ENCODE results near the gene MRPS5.

MRPS5 gene

GRCh38 chr2:95079199-95079683 is 42.4 kb downstream of the MRPS5 start:
- Histone ChIP-seq H3K9ac (ENCODE audit: low read length) (no peak overlapping the region), H3K27me3 (ENCODE audit: control insufficient read depth, insufficient read depth, low read length) (peaks cover 12% of the 10 kb centered on the region), H3K27ac (ENCODE audit: low read depth, low read length) (no peak overlapping the region), H3K4me1 (ENCODE audit: control insufficient read depth, insufficient read depth, low read length) (no peaks in the 10 kb centered on the region), H3K4me3 (ENCODE audit: low read length) (no peak overlapping the region), H3K36me3 (ENCODE audit: control insufficient read depth, insufficient read depth, low read length) (no peaks in the 10 kb centered on the region)

GRCh38 chr2:95077861-95078603 is 43.6 kb downstream of the MRPS5 start:
- H3K4me1 ChIP-seq (ENCODE audit: control insufficient read depth, insufficient read depth, low read length), result no peaks in the 10 kb centered on the region
- no peak overlapping the region for H3K4me3 ChIP-seq (ENCODE audit: low read length)
- no peaks in the 10 kb centered on the region for H3K36me3 ChIP-seq (ENCODE audit: control insufficient read depth, insufficient read depth, low read length)
- H3K27me3 ChIP-seq (ENCODE audit: control insufficient read depth, insufficient read depth, low read length), result peaks cover 15% of the 10 kb centered on the region
- no peak overlapping the region for H3K9ac ChIP-seq (ENCODE audit: low read length)
- H3K27ac ChIP-seq (ENCODE audit: low read depth, low read length), result no peak overlapping the region

- H3K4me3 ChIP-seq (ENCODE audit: low read length), result no peak overlapping the region
- no peaks in the 10 kb centered on the region for H3K4me1 ChIP-seq (ENCODE audit: control insufficient read depth, insufficient read depth, low read length)
- no peaks in the 10 kb centered on the region for H3K36me3 ChIP-seq (ENCODE audit: control insufficient read depth, insufficient read depth, low read length)
- H3K9ac ChIP-seq (ENCODE audit: low read length), result no peak overlapping the region
- peaks cover 15% of the 10 kb centered on the region for H3K27me3 ChIP-seq (ENCODE audit: control insufficient read depth, insufficient read depth, low read length)
- no peak overlapping the region for H3K27ac ChIP-seq (ENCODE audit: low read depth, low read length)
These were observed 44.1 kb downstream of the MRPS5 start for GRCh38 chr2:95077530-95077825.

- H3K9ac ChIP-seq (ENCODE audit: low read length), result no peak overlapping the region
These were observed 44.7 kb downstream of the MRPS5 start for GRCh38 chr2:95076705-95077529.

GRCh38 chr2:95075440-95076132 is 46.0 kb downstream of the MRPS5 start:
- H3K36me3 ChIP-seq (ENCODE audit: control insufficient read depth, insufficient read depth, low read length), result no peaks in the 10 kb centered on the region
- H3K4me1 ChIP-seq (ENCODE audit: control insufficient read depth, insufficient read depth, low read length), result no peaks in the 10 kb centered on the region
- H3K9ac ChIP-seq (ENCODE audit: low read length), result no peak overlapping the region
- no peak overlapping the region for H3K27ac ChIP-seq (ENCODE audit: low read depth, low read length)
- no peak overlapping the region for H3K4me3 ChIP-seq (ENCODE audit: low read length)
- H3K27me3 ChIP-seq (ENCODE audit: control insufficient read depth, insufficient read depth, low read length), result peaks cover 15% of the 10 kb centered on the region

More at GRCh38 chr2:95076705-95077529, 44.7 kb downstream of the MRPS5 start:
- Histone ChIP-seq H3K27me3 (ENCODE audit: control insufficient read depth, insufficient read depth, low read length) (peaks cover 15% of the 10 kb centered on the region), H3K4me3 (ENCODE audit: low read length) (peak overlapping the region; percentile 53), H3K36me3 (ENCODE audit: control insufficient read depth, insufficient read depth, low read length) (no peaks in the 10 kb centered on the region), H3K4me1 (ENCODE audit: control insufficient read depth, insufficient read depth, low read length) (no peaks in the 10 kb centered on the region), H3K27ac (ENCODE audit: low read depth, low read length) (no peak overlapping the region)

GRCh38 chr2:95074663-95075439 is 46.8 kb downstream of the MRPS5 start:
- H3K27ac ChIP-seq (ENCODE audit: low read depth, low read length), result no peak overlapping the region
- H3K4me3 ChIP-seq (ENCODE audit: low read length), result no peak overlapping the region
- no peaks in the 10 kb centered on the region for H3K4me1 ChIP-seq (ENCODE audit: control insufficient read depth, insufficient read depth, low read length)

GRCh38 chr2:95073856-95074662 is 47.5 kb downstream of the MRPS5 start:
- H3K27me3 ChIP-seq (ENCODE audit: control insufficient read depth, insufficient read depth, low read length), result peaks cover 15% of the 10 kb centered on the region
- no peaks in the 10 kb centered on the region for H3K4me1 ChIP-seq (ENCODE audit: control insufficient read depth, insufficient read depth, low read length)
- H3K36me3 ChIP-seq (ENCODE audit: control insufficient read depth, insufficient read depth, low read length), result no peaks in the 10 kb centered on the region
- H3K4me3 ChIP-seq (ENCODE audit: low read length), result no peak overlapping the region
- no peak overlapping the region for H3K9ac ChIP-seq (ENCODE audit: low read length)
- no peak overlapping the region for H3K27ac ChIP-seq (ENCODE audit: low read depth, low read length)

More at GRCh38 chr2:95074663-95075439, 46.8 kb downstream of the MRPS5 start:
- no peak overlapping the region for H3K9ac ChIP-seq (ENCODE audit: low read length)
- no peaks in the 10 kb centered on the region for H3K36me3 ChIP-seq (ENCODE audit: control insufficient read depth, insufficient read depth, low read length)
- peaks cover 15% of the 10 kb centered on the region for H3K27me3 ChIP-seq (ENCODE audit: control insufficient read depth, insufficient read depth, low read length)

- Histone ChIP-seq H3K9ac (ENCODE audit: low read length) (no peak overlapping the region), H3K27ac (ENCODE audit: low read depth, low read length) (no peak overlapping the region), H3K36me3 (ENCODE audit: control insufficient read depth, insufficient read depth, low read length) (no peaks in the 10 kb centered on the region), H3K4me1 (ENCODE audit: control insufficient read depth, insufficient read depth, low read length) (no peaks in the 10 kb centered on the region), H3K4me3 (ENCODE audit: low read length) (no peak overlapping the region), H3K27me3 (ENCODE audit: control insufficient read depth, insufficient read depth, low read length) (peaks cover 15% of the 10 kb centered on the region)
These were observed 49.2 kb downstream of the MRPS5 start for GRCh38 chr2:95072424-95072823.

- Histone ChIP-seq H3K36me3 (ENCODE audit: control insufficient read depth, insufficient read depth, low read length) (no peaks in the 10 kb centered on the region), H3K27ac (ENCODE audit: low read depth, low read length) (no peak overlapping the region), H3K4me3 (ENCODE audit: low read length) (no peak overlapping the region), H3K4me1 (ENCODE audit: control insufficient read depth, insufficient read depth, low read length) (no peaks in the 10 kb centered on the region), H3K27me3 (ENCODE audit: control insufficient read depth, insufficient read depth, low read length) (peaks cover 15% of the 10 kb centered on the region), H3K9ac (ENCODE audit: low read length) (no peak overlapping the region)
These were observed 49.8 kb downstream of the MRPS5 start for GRCh38 chr2:95071856-95072255.

GRCh38 chr2:95069465-95069864 is 52.1 kb downstream of the MRPS5 start:
- Histone ChIP-seq H3K27ac (ENCODE audit: low read depth, low read length) (no peak overlapping the region), H3K36me3 (ENCODE audit: control insufficient read depth, insufficient read depth, low read length) (no peaks in the 10 kb centered on the region), H3K4me3 (ENCODE audit: low read length) (no peak overlapping the region), H3K9ac (ENCODE audit: low read length) (no peak overlapping the region), H3K27me3 (ENCODE audit: control insufficient read depth, insufficient read depth, low read length) (peaks cover 5% of the 10 kb centered on the region), H3K4me1 (ENCODE audit: control insufficient read depth, insufficient read depth, low read length) (no peaks in the 10 kb centered on the region)

- Histone ChIP-seq H3K9ac (ENCODE audit: low read length) (no peak overlapping the region), H3K36me3 (ENCODE audit: control insufficient read depth, insufficient read depth, low read length) (no peaks in the 10 kb centered on the region), H3K27me3 (ENCODE audit: control insufficient read depth, insufficient read depth, low read length) (no peaks in the 10 kb centered on the region), H3K4me3 (ENCODE audit: low read length) (no peak overlapping the region), H3K4me1 (ENCODE audit: control insufficient read depth, insufficient read depth, low read length) (no peaks in the 10 kb centered on the region), H3K27ac (ENCODE audit: low read depth, low read length) (no peak overlapping the region)
These were observed 53.4 kb downstream of the MRPS5 start for GRCh38 chr2:95068256-95068655.
